HTR-8/SVneo (cell line): ENCODE measurements around the gene CNTN5.
A peak's percentile ranks its signal among the peaks of the same experiment; 100 is the strongest.

Experiments
- DNase-seq: peaks from one replicate; pipeline ENCODE4 v3.0.0; 2011; ENCODE audit warnings: low spot score, mixed read lengths; ENCODE audit not compliant: insufficient read length
- FAIRE-seq: peaks from 2 replicates; lab custom pipeline; 2011; peaks lifted over from hg19 to GRCh38; lab: Jason Lieb, UNC

The CNTN5 gene

DNA sequence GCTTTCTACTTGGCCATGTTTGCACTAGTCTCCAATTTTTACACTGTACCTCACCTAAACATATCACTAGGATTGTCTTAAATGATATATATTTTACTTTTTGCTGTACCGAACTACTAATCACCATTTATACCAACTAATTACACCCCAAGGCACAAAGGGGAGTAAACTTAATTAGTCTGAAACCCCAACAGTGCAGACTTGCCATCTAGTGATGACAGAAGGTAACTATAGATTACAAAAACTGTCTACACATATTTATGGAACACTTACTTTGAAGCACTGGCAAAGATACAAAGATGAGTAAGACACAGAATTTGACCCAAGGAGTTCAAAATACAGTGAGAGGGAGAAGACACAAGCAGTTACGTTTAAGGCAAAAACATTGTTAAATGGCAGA, 139.7 kb downstream of the CNTN5 start:
- FAIRE-seq (peak; percentile 13), DNase-seq (no peak)

GRCh38 chr11:99162819-99163218, 142.1 kb downstream of the CNTN5 start:
- FAIRE-seq (no peak), DNase-seq (no peak)

- no peak for FAIRE-seq
- no peak for DNase-seq
Observed at GRCh38 chr11:99170591-99170990, 149.8 kb downstream of the CNTN5 start.

GRCh38 chr11:99171330-99171729, 150.6 kb downstream of the CNTN5 start:
- DNase-seq = no peak
- no peak for FAIRE-seq

GRCh38 chr11:99176430-99176829, 155.7 kb downstream of the CNTN5 start:
- FAIRE-seq = no peak
- DNase-seq = no peak

GRCh38 chr11:99177446-99177845, 156.7 kb downstream of the CNTN5 start:
- FAIRE-seq (no peak), DNase-seq (no peak)

DNA sequence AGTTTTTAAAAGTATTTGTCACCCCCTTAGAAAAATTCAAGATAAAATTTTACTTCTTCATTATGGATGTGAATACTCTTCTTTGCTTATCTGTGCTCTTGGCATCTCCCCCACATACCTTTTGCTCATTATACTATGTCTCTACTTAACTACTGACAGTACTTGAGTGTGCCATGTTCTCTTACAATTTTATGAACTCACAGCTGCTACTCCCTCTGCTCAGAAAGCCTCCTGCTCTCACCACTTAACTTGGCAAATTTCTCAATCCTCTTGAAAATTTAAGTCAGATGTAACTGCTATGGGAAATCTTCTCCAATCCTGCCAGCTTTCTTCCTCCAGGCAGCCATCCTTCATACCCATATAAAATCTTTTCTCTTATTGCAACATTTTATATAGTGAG, 163.4 kb downstream of the CNTN5 start:
- DNase-seq = no peak
- no peak for FAIRE-seq

GRCh38 chr11:99188221-99188620, 167.5 kb downstream of the CNTN5 start:
- no peak for FAIRE-seq
- no peak for DNase-seq

DNA sequence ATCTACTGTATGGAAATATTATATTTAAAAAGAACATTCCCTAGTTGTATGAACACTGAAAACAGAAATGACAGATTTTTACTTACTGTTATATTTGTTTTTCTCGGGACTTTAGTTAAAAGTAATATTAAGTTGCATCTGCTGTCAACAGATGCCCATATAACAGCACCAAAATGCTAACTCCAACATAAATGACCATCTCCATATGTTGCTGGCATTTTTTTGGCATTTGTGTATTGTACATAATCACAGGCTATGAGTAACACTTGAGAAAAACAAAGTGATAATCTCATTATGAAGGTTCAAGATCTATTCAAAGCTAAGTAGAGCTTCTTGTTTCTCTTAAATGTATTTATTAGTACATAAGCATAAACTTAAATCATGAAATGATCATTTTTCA, 172.0 kb downstream of the CNTN5 start:
- FAIRE-seq (no peak), DNase-seq (no peak)

- FAIRE-seq (no peak), DNase-seq (no peak)
Observed at GRCh38 chr11:99197477-99197876, 176.7 kb downstream of the CNTN5 start.

DNA sequence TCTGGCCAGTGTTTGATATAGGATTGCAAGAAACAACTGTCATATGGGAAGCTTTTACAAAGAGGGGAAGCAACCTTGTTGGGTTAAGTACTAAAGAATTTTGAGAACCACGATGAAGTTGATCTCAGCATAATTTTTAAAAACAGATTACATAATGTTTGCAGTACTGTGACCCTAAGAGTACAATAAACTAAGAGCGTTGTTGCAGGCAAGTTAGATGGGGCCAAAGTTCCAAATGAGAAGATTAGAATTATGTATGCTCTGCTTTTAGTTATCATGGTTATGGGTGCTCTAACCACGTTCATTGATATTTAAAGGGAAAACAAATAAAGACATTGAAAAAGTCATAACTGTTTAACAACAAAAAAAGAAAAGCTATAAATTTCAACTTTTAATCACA, 177.5 kb downstream of the CNTN5 start:
- no peak for FAIRE-seq
- no peak for DNase-seq

GRCh38 chr11:99199341-99199740, 178.6 kb downstream of the CNTN5 start:
- DNase-seq (no peak), FAIRE-seq (peak; percentile 31)

DNA sequence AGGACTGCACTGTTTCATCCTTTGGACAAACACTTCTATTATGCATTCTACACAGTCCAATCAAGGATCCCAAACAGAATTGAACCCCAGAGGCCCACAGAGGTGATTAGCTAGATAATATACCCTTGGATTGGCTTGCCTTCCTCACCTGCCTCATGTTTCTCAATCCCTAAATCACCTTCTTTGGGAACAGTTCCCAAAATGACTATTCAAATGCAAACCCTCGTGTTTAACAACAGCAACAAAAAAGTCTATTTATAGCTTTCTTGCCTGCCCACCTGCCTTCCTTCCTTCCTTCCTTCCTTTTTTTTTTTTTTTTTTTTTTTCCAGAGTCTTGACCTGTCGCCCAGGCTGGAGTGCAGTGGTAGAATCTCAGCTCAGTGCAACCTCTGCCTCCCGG, 180.0 kb downstream of the CNTN5 start:
- DNase-seq (no peak), FAIRE-seq (no peak)

- FAIRE-seq (no peak), DNase-seq (no peak)
Observed at GRCh38 chr11:99208813-99209212, 188.1 kb downstream of the CNTN5 start.

- FAIRE-seq (no peak), DNase-seq (no peak)
Observed at GRCh38 chr11:99229544-99229943, 208.8 kb downstream of the CNTN5 start.

DNA sequence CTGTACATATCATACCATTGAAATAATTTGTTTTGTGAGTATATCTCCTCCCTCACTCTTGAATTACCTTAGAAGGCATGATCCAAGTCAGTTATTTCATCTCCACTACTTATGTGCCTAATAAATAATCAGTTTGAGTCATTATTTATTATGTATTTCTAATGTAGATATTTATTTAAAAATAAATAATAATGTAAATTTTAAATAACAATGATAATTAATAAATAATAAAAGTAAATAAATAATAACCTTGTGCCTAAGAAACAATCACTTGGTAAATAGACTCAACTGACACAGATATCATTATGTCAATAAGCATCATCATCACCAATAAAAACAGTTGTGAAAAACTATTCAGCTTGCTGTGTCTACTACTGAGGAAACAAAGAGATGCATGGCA, 213.8 kb downstream of the CNTN5 start:
- FAIRE-seq (no peak), DNase-seq (no peak)

- no peak for FAIRE-seq
- no peak for DNase-seq
Observed at GRCh38 chr11:99238401-99238800, 217.7 kb downstream of the CNTN5 start.

DNA sequence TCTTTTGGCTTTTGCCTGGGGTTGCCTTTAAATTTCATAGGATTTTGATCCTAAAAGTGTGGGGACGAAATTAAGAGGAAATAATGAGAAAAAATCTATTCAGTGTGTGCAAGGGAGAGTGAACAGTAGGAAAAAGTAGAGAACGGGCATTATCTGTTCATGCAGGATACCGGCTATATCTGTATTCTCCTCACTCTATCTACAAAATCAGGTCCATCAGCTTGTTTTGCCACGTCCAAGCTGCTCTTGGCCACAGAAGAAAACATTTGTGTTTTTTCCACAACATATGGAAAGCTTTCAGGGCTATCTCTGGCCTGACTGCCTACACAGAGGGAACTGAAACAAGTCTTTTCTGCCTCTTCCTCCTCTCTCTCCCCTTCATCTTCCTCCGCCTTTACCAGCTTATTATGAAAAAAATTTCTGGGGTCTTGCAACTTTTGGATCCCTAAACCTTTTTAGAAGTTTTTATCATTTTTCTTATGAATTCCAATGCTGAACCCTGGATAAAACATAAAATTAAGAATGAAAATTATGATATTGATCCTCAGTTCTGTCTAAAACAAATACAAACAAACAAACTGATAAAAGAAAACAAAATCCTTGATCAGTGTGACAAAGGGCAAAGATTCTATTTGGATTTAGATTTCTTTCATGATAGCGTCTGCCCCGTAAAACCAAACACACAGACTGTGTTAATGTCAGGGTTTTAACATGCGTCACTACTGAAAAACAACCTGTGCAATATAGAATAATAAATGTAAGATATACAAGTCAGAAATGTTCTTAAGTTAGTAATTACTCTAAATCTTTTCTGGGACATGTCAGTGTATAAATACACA, 219.7 kb downstream of the CNTN5 start:
- no peak for FAIRE-seq
- DNase-seq = no peak

DNA sequence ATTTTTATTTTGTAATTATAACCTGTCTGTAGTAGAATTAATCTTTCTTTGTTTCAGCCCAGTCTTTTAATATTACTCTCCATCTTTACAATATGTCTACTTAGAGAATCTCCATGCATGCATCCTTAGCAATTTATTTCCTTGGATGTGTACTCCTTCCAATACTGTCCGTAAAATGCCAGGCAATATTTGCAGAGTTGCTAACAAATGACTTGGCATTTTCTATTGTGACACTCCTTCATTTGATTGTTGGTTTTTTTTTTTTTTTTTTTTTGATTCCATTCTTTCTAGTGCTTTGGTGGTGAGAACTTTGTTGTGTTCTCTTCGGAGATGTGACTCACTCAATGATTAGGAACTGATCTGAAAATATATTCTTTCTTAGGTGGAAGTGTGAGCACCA, 220.3 kb downstream of the CNTN5 start:
- FAIRE-seq = no peak

DNA sequence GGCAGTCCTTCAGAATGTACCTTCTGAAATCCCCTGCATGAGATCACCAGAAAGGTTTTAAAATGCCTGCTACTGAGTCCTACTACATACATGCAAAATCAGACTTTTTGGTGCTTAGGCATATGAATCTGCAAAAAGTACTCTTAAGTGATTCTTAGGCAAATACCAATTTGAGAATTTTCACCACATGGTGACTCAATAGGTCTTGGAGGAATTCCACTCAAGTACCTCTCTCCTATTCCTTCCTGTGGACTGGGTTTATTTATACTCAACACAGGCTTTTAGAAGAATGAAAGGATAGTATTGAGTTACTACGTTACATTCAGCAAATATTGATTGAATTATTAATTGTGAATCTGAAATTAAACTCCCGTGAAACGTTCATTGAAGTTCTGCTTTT, 223.9 kb downstream of the CNTN5 start:
- FAIRE-seq (no peak), DNase-seq (no peak)

More for the DNA sequence above, 220.3 kb downstream of the CNTN5 start:
- DNase-seq = no peak

GRCh38 chr11:99246199-99246598, 225.4 kb downstream of the CNTN5 start:
- DNase-seq (no peak), FAIRE-seq (no peak)

DNA sequence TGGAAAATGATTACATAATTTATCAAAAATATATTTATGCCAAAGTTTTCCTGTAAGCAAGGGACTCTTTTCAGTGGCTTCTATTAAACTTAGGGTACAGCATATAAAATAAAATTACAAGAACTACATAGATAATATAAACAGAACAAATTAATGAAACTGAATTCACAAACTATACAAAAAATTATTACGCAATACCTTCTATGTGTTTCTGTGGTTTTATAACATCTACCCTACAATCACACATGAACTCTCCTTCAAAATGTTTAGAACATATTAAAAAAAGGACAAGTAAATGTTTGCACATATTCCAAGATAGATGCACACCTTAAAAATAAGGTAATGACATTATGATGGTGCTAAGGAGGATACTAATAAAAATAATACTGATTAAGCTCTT, 235.9 kb downstream of the CNTN5 start:
- FAIRE-seq (no peak), DNase-seq (no peak)
